Measurements from ENCODE around the gene HIGD1C. TPM values are rescaled to one million over a fixed set of nuclear protein-coding genes. Genes with fewer than 3 reads are reported as not detected.

Gene HIGD1C
- total RNA-seq, 1 donor from 2014 or later, result not detected

DNA sequence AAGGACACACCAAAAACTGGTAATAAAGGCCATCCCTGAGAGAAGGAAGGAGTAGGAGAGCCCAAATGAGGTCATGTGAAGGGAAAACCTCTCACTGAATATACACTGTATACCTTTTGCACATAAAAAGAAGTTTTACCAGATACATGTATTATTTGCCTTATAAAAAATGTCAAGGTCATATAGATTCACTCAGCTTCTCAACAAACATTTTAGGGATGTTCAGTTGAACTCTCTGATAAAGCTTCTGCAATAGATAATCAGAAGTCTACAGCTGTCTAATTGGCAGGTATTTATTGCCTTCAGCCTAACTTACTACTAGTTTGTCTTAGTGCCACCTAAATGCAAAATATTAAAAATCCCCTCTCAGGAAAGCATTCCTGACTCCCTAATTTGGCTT, 65.1 kb downstream of the HIGD1C start:
- no peak for DNase-seq (ENCODE audit: low read depth in 2 of 2)

DNA sequence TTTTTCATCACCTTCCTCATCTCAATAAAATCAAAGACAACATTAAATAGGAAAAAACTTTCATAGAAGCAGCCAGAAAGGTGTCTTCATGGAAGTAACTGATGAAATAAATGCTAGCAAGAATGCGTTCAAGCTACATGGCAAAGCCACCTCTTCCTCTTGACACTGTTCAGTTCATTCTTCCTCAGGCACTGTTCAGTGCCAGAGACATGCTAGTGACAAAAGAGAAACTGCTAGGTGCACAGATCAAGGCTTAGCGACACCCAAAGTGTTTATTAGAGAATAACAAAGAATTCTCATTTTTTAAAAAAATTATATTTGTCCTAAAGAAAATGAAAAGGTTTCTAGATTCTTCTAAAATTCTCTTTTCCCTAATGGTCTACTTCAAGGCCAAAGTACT, 66.6 kb downstream of the HIGD1C start:
- no peak for DNase-seq (ENCODE audit: low read depth in 2 of 2)

- no peak for DNase-seq (ENCODE audit: low read depth in 2 of 2)
Measured at GRCh38 chr12:51019927-51020326, 67.6 kb downstream of the HIGD1C start.

Other genes with a start within 250 kb of the HIGD1C start
- 13.5 and 17.5 TPM in 2 replicates for gene ATF1, start 188.4 kb upstream of the HIGD1C start, total RNA-seq
- not detected in 2 replicates for gene TMPRSS12, start 109.6 kb upstream of the HIGD1C start, total RNA-seq
- gene SLC11A2, start 73.8 kb downstream of the HIGD1C start, total RNA-seq, result 35.7 and 39.7 TPM in 2 replicates
- gene LETMD1, start 95.8 kb downstream of the HIGD1C start, total RNA-seq, result 20.8 and 27.7 TPM in 2 replicates
- 11.1 and 22.0 TPM in 2 replicates for gene CSRNP2, start 131.1 kb downstream of the HIGD1C start, total RNA-seq
- 8.9 and 14.1 TPM in 2 replicates for gene TFCP2, start 220.6 kb downstream of the HIGD1C start, total RNA-seq